BE2C (cell line): Measurements from ENCODE around the gene RHOB.

Source experiments
- DNase-seq: peaks from one replicate; pipeline ENCODE4 v3.0.0-alpha.2; 2020
- H3K27me3 ChIP-seq: fragments of 250-450 bp; sonication (Bioruptor Pico); 2 replicates; pipeline ENCODE4 v1.5.1; 2020; ENCODE audit warnings: mild to moderate bottlenecking
- H3K36me3 ChIP-seq: fragments of 250-450 bp; sonication (Bioruptor Pico); 2 replicates; pipeline ENCODE4 v1.5.1; 2020; ENCODE audit warnings: mild to moderate bottlenecking
- H3K4me1 ChIP-seq: fragments of 250-450 bp; sonication (Bioruptor Pico); 2 replicates; pipeline ENCODE4 v1.5.1; 2020
- H3K4me3 ChIP-seq: 2 replicates; pipeline ENCODE4 v1.5.1; 2011; ENCODE audit warnings: low read depth, low read length
- H3K9me3 ChIP-seq: fragments of 250-450 bp; sonication (Bioruptor Pico); 2 replicates; pipeline ENCODE4 v1.5.1; 2020
- CTCF ChIP-seq: IDR thresholded peaks from 2 replicates; pipeline ENCODE4 v1.5.1; 2012; ENCODE audit warnings: mild to moderate bottlenecking, low read depth, low read length

The RHOB gene

GRCh38 chr2:20480913-20481312 is 34.0 kb downstream of the RHOB start:
- Histone ChIP-seq H3K4me1 (peaks cover 15% of the 10 kb centered on the region), H3K36me3 (no peaks in the 10 kb centered on the region), H3K4me3 (no peak overlapping the region), H3K27me3 (no peaks in the 10 kb centered on the region), H3K9me3 (no peaks in the 10 kb centered on the region)
- no peak for DNase-seq
- TF ChIP-seq CTCF: no peak

- no peak for DNase-seq
- Histone ChIP-seq H3K27me3 (no peaks in the 10 kb centered on the region), H3K4me3 (no peak overlapping the region), H3K36me3 (no peaks in the 10 kb centered on the region), H3K4me1 (peaks cover 24% of the 10 kb centered on the region), H3K9me3 (no peaks in the 10 kb centered on the region)
- TF ChIP-seq CTCF: no peak
Observed at GRCh38 chr2:20481798-20482405, 35.0 kb downstream of the RHOB start.

- DNase-seq: no peak
- no peak for TF ChIP-seq CTCF
- no peaks in the 10 kb centered on the region for H3K36me3 ChIP-seq
- H3K9me3 ChIP-seq: no peaks in the 10 kb centered on the region
- H3K4me1 ChIP-seq: peaks cover 30% of the 10 kb centered on the region
- no peak overlapping the region for H3K4me3 ChIP-seq
- H3K27me3 ChIP-seq: no peaks in the 10 kb centered on the region
Observed at GRCh38 chr2:20482725-20483124, 35.9 kb downstream of the RHOB start.

- Histone ChIP-seq H3K4me1 (peaks cover 36% of the 10 kb centered on the region), H3K36me3 (no peaks in the 10 kb centered on the region), H3K9me3 (no peaks in the 10 kb centered on the region), H3K27me3 (no peaks in the 10 kb centered on the region), H3K4me3 (no peak overlapping the region)
- TF ChIP-seq CTCF: no peak
- DNase-seq: no peak
Observed at GRCh38 chr2:20483194-20483895, 36.5 kb downstream of the RHOB start.

- DNase-seq: no peak
- Histone ChIP-seq H3K27me3 (no peaks in the 10 kb centered on the region), H3K36me3 (no peaks in the 10 kb centered on the region)
Observed at GRCh38 chr2:20484034-20484617, 37.3 kb downstream of the RHOB start.

More at GRCh38 chr2:20484034-20484617, 37.3 kb downstream of the RHOB start:
- H3K4me3 ChIP-seq: no peak overlapping the region
- peaks cover 44% of the 10 kb centered on the region for H3K4me1 ChIP-seq
- no peaks in the 10 kb centered on the region for H3K9me3 ChIP-seq
- no peak for TF ChIP-seq CTCF
